ENCODE data around the gene RGL1.
"Not testable (repeated sequence)": the region's sequence is repeated elsewhere in the genome, so short reads cannot be mapped to it uniquely, and the experiment has no call there.

RGL1 gene

GRCh38 chr1:183804916-183805841 is at the start of gene RGL1:
Gene RGL1 (plus strand): TSS chr1:183805120. CDS start chr1:183805298, 178 bp downstream.
- no peak for DNase-seq (ENCODE audit: extremely low read depth in 1 of 2, low read depth in 1 of 2)

- no peak for DNase-seq (ENCODE audit: extremely low read depth in 1 of 2, low read depth in 1 of 2)
These were observed 48.6 kb upstream of the RGL1 start for GRCh38 chr1:183756326-183756725.

DNA sequence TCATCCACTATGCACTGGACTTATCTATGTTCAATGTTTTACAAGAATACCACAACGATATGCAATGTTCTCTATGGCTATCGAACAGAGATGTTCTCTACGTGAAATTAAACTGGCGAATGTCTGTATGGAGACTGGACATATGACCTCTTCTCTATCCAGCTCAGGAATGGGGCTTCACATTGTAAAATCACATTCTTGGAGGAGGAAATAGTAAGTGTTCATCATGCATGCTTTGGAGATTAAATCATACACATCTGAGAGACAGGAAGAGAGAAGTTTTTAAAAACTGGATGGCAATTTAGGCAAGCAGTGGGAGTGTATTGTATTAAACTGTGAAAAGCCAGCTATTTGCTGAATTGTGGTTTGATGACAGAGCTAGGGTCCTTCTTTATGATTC is 47.9 kb upstream of the RGL1 start:
- no peak for DNase-seq (ENCODE audit: extremely low read depth in 1 of 2, low read depth in 1 of 2)

DNA sequence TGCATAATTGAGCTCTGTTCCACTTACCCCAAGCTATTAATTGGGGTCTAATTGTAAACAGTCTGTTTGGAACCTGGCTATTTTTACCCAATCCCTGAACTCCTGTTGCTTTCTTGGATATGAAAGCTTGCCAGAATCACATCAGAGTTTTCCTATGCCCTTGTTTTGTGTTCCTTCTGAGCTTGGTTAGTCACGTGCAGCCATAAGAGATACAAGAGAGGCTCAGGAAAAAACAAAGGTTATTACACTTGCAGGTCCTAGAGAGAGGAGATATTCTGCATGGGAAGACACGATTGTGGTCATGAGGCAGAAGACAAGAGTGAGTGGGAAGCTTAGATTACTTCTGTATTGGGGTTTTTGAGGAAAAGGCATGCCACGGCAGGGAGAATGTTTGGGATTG is 46.0 kb upstream of the RGL1 start:
- no peak for DNase-seq (ENCODE audit: extremely low read depth in 1 of 2, low read depth in 1 of 2)

DNA sequence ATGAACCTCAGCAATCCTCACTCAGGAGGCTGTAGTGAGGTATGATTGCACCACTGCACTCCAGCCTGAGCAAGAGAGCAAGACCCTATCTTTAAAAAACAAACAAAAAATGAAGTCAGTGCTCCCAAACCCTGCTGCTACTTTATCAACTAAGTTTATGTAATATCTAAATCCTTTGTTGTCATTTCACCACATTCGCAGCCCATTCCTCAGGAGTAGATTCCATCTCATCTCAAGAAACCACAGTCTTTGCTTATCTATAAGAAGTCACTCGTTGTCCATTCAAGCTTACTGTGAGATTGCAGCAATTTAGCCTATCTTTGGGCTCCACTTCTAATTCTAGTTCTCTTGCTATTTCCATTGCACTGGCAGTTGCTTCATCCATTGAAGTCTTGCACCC is 44.3 kb upstream of the RGL1 start:
- DNase-seq (ENCODE audit: extremely low read depth in 1 of 2, low read depth in 1 of 2): no peak

DNA sequence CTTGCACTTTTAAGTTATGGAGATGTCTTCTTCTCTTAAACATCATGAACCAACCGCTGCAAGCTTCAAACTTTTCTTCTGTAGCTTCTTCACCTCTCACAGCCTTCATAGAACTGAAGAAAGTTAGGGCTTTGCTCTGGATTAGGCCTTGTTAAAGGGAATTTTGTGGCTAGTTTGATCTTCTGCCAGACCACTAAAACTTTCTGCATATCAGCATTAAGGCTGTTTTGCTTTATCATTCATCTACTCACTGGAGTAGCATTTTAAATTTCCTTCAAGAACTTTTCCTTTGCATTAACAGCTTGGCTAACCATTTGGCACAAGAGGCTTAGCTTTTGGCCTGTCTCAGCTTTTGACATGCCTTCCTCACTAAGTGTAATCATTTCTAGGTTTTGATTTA is 43.0 kb upstream of the RGL1 start:
- no peak for DNase-seq (ENCODE audit: extremely low read depth in 1 of 2, low read depth in 1 of 2)

DNA sequence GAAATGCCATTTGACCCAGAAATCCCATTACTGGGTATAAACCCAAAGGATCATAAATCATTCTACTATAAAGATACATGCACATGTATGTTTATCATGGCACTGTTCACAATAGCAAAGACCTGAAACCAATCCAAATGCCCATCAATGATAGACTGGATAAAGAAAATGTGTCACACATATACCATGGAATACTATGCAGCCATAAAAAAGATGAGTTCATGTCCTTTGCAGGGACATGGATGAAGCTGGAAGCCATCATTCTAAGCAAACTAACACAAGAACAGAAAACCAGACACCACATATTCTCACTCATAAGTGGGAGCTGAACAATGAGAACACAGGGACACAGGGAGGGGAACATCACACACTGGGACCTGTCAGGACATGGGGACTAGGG is 42.1 kb upstream of the RGL1 start:
- DNase-seq (ENCODE audit: extremely low read depth in 1 of 2, low read depth in 1 of 2): not testable (repeated sequence)

- no peak for DNase-seq (ENCODE audit: extremely low read depth in 1 of 2, low read depth in 1 of 2)
These were observed 39.9 kb upstream of the RGL1 start for GRCh38 chr1:183764981-183765380.

- DNase-seq (ENCODE audit: extremely low read depth in 1 of 2, low read depth in 1 of 2): no peak
These were observed 34.7 kb upstream of the RGL1 start for GRCh38 chr1:183769956-183770815.

DNA sequence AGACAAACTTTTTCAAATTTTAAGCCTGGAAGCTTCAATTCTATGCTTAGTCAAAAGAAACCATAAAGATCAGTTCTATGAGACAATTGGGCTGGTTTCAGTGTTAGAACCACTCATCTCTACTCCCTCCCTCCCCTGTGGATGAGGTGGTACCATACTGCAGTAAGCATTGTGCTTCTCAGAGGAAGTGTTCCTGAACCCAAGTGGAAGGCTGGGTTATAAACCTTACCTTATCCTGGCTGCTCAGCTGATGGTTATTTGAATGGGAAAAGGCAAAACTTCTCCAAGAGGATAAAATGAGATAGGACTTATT is 34.1 kb upstream of the RGL1 start:
- no peak for DNase-seq (ENCODE audit: extremely low read depth in 1 of 2, low read depth in 1 of 2)

GRCh38 chr1:183773482-183774274 is 31.2 kb upstream of the RGL1 start:
- DNase-seq (ENCODE audit: extremely low read depth in 1 of 2, low read depth in 1 of 2): no peak

- DNase-seq (ENCODE audit: extremely low read depth in 1 of 2, low read depth in 1 of 2): no peak
These were observed 30.0 kb upstream of the RGL1 start for GRCh38 chr1:183774938-183775337.

DNA sequence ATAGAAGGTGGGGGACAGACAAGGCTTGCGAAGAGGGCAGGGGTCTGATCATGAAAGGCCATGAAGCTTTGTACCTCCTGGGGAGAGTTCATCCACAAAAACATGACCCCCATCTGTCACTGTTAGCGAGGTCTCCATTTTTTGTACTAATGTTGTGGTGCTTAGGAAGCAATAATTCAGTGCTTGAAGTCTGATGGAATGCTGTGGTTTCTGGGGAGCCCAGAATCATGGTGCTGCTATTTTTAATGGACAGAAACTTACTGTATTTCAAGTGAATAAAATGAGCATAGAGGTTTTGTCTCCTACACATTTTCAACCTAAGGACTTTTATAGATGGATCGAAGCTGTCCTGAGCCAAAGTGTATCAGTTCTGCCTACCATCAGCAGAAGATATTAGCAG is 28.2 kb upstream of the RGL1 start:
- no peak for DNase-seq (ENCODE audit: extremely low read depth in 1 of 2, low read depth in 1 of 2)

- DNase-seq (ENCODE audit: extremely low read depth in 1 of 2, low read depth in 1 of 2): no peak
These were observed 27.6 kb upstream of the RGL1 start for GRCh38 chr1:183777328-183777727.

DNA sequence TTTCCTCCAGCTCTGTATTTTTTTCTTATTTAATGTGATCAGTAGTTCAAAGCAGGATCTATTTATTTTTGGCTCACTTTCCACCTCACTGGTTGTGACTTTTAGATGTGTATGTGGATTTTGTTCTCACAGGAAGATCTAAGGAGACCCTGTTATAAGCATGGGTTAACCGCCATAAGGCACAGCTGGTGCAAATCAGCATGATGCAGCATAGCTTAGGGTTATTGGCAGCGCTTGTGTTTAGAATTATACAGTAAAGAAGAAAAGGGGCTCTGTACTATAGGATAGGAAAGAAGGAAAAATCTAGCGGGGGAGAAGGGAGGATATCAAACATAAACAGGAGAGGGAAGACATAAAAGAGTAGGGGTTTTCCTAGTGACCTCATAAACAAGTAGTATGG is 26.9 kb upstream of the RGL1 start:
- DNase-seq (ENCODE audit: extremely low read depth in 1 of 2, low read depth in 1 of 2): no peak

DNA sequence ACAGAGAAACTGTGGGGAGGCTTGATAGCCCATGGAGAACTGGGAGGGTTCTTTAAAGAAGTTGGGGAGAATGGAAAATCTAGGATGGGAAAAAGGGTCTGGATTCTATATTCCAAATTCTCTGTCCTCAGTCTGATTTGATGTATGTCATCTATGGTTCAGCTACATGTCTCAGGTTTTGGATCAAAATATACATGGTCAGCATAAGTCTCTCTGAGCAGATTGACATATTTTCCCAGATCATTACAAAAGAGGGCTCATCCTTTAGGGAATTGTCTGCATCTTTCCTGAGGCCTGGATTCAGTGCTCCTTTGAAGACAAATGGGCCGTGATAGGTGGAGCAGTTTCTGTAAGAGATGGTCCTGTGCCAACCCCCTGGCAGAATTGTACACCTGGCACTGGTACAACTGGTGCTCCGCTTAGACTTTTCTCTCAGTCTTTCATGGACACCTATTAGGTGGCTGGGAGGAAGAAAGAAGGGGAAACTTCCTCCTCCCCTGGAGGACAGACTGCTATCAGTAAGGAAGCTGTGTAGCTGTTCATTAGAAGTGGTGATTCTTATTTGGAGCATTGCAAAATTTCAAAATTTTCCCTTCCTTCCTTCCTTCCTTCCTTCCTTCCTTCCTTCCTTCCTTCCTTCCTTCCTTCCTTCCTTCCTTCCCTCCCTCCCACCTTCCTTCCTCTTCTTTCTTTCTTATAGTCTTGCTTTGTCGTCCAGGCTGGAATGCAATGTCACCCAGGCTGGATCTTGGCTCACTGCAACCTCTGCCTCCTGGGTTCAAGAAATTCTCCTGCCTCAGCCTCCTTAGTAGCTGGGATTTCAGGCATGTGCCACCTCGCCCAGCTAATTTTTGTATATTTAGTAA is 26.1 kb upstream of the RGL1 start:
- DNase-seq (ENCODE audit: extremely low read depth in 1 of 2, low read depth in 1 of 2): no peak

DNA sequence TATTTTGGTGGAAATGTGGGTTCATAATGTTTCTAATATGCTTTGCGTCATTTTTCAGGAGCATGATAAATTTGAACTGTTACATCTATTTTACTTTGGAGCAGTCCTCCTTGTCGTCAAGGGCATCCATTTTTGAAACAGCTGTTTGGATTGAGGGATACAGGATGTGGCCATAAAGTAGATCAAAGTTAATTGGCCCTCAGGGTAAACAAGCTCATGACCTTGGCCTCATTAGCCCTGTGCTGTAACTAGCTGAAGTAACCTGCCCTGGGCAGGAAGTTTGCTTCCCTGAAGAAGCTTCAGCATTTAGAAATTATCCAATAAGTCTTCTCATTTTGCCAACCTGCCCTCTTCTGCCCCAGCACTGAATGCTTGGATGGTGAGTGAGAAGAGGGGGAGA is 24.8 kb upstream of the RGL1 start:
- DNase-seq (ENCODE audit: extremely low read depth in 1 of 2, low read depth in 1 of 2): no peak

- no peak for DNase-seq (ENCODE audit: extremely low read depth in 1 of 2, low read depth in 1 of 2)
These were observed 24.2 kb upstream of the RGL1 start for GRCh38 chr1:183780757-183781156.

- no peak for DNase-seq (ENCODE audit: extremely low read depth in 1 of 2, low read depth in 1 of 2)
These were observed 21.6 kb upstream of the RGL1 start for GRCh38 chr1:183783342-183783741.
